Bronchial epithelial cell (primary cell): Measurements from ENCODE around the gene GARIN1A. TPM values are rescaled to one million over a fixed set of nuclear protein-coding genes. Genes with fewer than 3 reads are reported as not detected.
"Not testable (repeated sequence)": the region's sequence is repeated elsewhere in the genome, so short reads cannot be mapped to it uniquely, and the experiment has no call there.

Experiments used
- DNase-seq: peaks from one replicate; pipeline ENCODE4 v3.0.0-alpha.2; 2010; ENCODE audit warnings: low read depth
- FAIRE-seq: peaks from 2 replicates; lab custom pipeline; 2011; peaks lifted over from hg19 to GRCh38; lab: Jason Lieb, UNC
- H3K27me3 ChIP-seq: 2 replicates; pipeline ENCODE4 v1.5.1; 2011; ENCODE audit warnings: low read length; ENCODE audit not compliant: control insufficient read depth, insufficient read depth
- H3K36me3 ChIP-seq: 2 replicates; pipeline ENCODE4 v1.5.1; 2011; ENCODE audit warnings: low read length; ENCODE audit not compliant: control insufficient read depth, insufficient read depth
- H3K4me3 ChIP-seq: 2 replicates; pipeline ENCODE4 v1.5.1; 2011; ENCODE audit warnings: mild to moderate bottlenecking, low read depth, low read length, control low read depth
- total RNA-seq: library from RNA; depleted of rRNA; stranded (reverse); fragments of >200 nt; gene quantifications from 2 replicates; pipeline ENCODE4 v1.2.1, GENCODE V29; 2014
- TF ChIP-seq, protein P1 (sequence below): IDR thresholded peaks from 2 replicates; pipeline ENCODE4 v1.5.1; 2011; ENCODE audit warnings: mild to moderate bottlenecking, moderate library complexity, low read length, control low read depth, inconsistent platforms; ENCODE audit not compliant: insufficient read depth, severe bottlenecking

GARIN1A gene
- total RNA-seq, result under 0.01 and 0.51 TPM in 2 replicates

DNA sequence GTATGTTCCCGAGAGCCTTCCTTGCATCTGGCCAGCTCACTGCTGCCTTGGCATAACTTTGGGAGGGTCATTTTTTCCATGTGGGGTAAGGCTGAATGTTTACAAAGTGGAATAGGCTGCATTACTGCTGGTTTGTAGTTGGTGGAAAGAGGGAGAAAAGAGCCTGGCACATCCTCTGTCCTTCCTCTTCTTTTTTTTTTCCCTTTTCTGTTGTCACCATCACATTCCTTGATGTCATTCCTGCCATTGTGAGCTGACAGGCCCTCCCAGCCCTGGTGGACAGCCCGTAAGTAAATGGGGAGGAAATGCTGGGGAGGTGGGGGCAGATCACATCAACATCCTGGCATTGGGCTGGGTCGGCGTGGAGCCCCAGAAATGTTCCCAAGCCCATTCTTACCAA is at the start of gene GARIN1A:
GARIN1A (plus strand) TSS at position 301 of the 400 bp plus-strand sequence. CDS start 106 bp downstream, outside the sequence.
- DNase-seq (no peak), FAIRE-seq (no peak)
- H3K27me3 ChIP-seq, result no peaks in the 10 kb centered on the region
- no peaks in the 10 kb centered on the region for H3K36me3 ChIP-seq
- TF ChIP-seq, protein P1, sequence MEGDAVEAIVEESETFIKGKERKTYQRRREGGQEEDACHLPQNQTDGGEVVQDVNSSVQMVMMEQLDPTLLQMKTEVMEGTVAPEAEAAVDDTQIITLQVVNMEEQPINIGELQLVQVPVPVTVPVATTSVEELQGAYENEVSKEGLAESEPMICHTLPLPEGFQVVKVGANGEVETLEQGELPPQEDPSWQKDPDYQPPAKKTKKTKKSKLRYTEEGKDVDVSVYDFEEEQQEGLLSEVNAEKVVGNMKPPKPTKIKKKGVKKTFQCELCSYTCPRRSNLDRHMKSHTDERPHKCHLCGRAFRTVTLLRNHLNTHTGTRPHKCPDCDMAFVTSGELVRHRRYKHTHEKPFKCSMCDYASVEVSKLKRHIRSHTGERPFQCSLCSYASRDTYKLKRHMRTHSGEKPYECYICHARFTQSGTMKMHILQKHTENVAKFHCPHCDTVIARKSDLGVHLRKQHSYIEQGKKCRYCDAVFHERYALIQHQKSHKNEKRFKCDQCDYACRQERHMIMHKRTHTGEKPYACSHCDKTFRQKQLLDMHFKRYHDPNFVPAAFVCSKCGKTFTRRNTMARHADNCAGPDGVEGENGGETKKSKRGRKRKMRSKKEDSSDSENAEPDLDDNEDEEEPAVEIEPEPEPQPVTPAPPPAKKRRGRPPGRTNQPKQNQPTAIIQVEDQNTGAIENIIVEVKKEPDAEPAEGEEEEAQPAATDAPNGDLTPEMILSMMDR, result no peak
- no peak within 1 kb of the TSS for H3K4me3 ChIP-seq

- not testable (repeated sequence) for DNase-seq, FAIRE-seq
These were observed 45.0 kb upstream of the GARIN1A start for GRCh38 chr7:128627124-128627523.

DNA sequence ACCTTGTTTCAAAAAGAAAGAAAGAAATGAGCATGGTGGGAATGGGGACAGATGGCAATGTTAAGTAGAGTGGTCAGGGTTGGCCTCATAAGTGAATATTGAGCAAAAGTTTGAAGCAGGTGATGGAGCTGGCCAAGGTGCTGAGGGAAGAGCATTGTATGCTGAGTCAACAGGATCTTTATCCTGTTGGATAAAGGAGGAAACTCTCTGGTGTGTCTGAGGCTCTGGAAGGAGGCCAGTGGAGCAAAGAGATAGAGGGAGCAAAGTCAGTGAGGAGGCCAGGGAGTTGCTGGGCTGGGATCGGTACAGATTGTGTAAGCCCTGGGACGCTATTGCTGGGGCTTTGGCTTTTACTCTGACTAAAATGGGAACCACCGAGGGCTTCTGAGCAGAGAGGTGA is 38.2 kb upstream of the GARIN1A start:
- not testable (repeated sequence) for H3K36me3 ChIP-seq

More at GRCh38 chr7:128627124-128627523, 45.0 kb upstream of the GARIN1A start:
- not testable (repeated sequence) for H3K4me3 ChIP-seq, H3K36me3 ChIP-seq, H3K27me3 ChIP-seq

DNA sequence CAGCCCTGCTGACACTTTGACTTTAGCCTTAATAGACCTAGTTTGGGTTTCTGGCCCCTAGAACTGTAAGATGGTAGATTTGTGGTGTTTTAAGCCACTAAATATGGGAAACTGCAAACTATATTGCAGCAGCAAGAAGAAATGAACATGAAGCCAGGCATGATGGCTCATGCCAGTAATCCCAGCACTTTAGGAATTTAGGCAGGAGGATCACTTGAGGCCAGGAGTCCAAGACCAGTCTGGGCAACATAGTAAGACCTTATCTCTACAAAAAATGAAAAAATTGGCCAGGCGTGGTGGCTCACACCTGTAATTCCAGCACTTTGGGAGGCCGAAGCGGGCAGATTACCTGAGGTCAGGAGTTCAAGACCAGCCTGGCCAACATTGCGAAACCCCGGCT is 26.9 kb upstream of the GARIN1A start:
- H3K27me3 ChIP-seq, H3K4me3 ChIP-seq, FAIRE-seq, DNase-seq, H3K36me3 ChIP-seq: not testable (repeated sequence)

More for the DNA sequence above, 38.2 kb upstream of the GARIN1A start:
- not testable (repeated sequence) for H3K4me3 ChIP-seq, DNase-seq, FAIRE-seq, H3K27me3 ChIP-seq

- H3K27me3 ChIP-seq, H3K4me3 ChIP-seq, H3K36me3 ChIP-seq, DNase-seq, FAIRE-seq: not testable (repeated sequence)
These were observed 26.2 kb upstream of the GARIN1A start for GRCh38 chr7:128645844-128646243.

- not testable (repeated sequence) for DNase-seq, H3K27me3 ChIP-seq, FAIRE-seq, H3K36me3 ChIP-seq, H3K4me3 ChIP-seq
These were observed 25.2 kb upstream of the GARIN1A start for GRCh38 chr7:128646877-128647276.

GRCh38 chr7:128651096-128651495 is 21.0 kb upstream of the GARIN1A start:
- not testable (repeated sequence) for FAIRE-seq, H3K27me3 ChIP-seq, H3K36me3 ChIP-seq, DNase-seq, H3K4me3 ChIP-seq

- not testable (repeated sequence) for H3K36me3 ChIP-seq, H3K4me3 ChIP-seq, DNase-seq, H3K27me3 ChIP-seq, FAIRE-seq
These were observed 19.5 kb upstream of the GARIN1A start for GRCh38 chr7:128652606-128653005.

DNA sequence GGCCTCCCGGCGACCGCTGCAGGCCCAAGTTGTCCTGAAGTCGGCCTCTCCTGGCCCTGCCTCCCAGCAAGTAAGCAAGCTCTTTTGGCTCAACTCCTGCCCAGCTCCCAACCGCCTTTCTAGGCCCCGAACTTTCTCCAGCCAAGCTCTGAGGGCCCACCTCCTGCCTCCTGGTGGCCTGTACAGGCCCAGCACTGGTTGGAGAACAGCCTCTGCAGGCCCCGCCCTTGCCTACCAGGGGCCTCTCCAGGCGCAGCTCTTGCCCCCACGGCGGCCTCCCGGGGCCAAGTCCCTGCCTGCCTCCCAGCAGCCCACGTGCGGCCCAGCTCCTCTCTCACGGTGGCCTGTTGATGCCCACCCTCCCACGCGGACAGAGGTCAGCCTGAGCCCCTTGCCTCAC is 18.9 kb upstream of the GARIN1A start:
- H3K36me3 ChIP-seq, DNase-seq, FAIRE-seq, H3K27me3 ChIP-seq, H3K4me3 ChIP-seq: not testable (repeated sequence)

GRCh38 chr7:128654080-128654479 is 18.0 kb upstream of the GARIN1A start:
- H3K4me3 ChIP-seq, H3K36me3 ChIP-seq, FAIRE-seq, DNase-seq, H3K27me3 ChIP-seq: not testable (repeated sequence)

- H3K27me3 ChIP-seq, FAIRE-seq, H3K4me3 ChIP-seq, H3K36me3 ChIP-seq, DNase-seq: not testable (repeated sequence)
These were observed 17.6 kb upstream of the GARIN1A start for GRCh38 chr7:128654501-128654900.

GRCh38 chr7:128658428-128658827 is 13.7 kb upstream of the GARIN1A start:
- not testable (repeated sequence) for H3K4me3 ChIP-seq, DNase-seq, FAIRE-seq, H3K27me3 ChIP-seq, H3K36me3 ChIP-seq
